Hepatocyte (in vitro differentiated cells): ENCODE measurements around the gene TEX29. TPM values are rescaled to one million over a fixed set of nuclear protein-coding genes. Genes with fewer than 3 reads are reported as not detected.

Source experiments
- DNase-seq: peaks from one replicate; pipeline ENCODE4 v3.0.0-alpha.2; 2016; ENCODE audit warnings: low spot score
- H2AFZ ChIP-seq: fragments of 200-600 bp; sonication (generic); 2 replicates; pipeline ENCODE4 v1.6.0; 2016; ENCODE audit warnings: antibody characterized with exemption, mild to moderate bottlenecking
- H3K27ac ChIP-seq: fragments of 200-600 bp; sonication (generic); 2 replicates; pipeline ENCODE4 v1.5.1; 2016; ENCODE audit warnings: mild to moderate bottlenecking
- H3K27me3 ChIP-seq: fragments of 200-600 bp; sonication (generic); 2 replicates; pipeline ENCODE4 v1.6.1; 2016
- H3K36me3 ChIP-seq: fragments of 200-600 bp; sonication (generic); replicated peaks from 2 replicates; pipeline ENCODE4 v1.5.1; 2016; ENCODE audit warnings: low read depth; ENCODE audit not compliant: insufficient read depth
- H3K4me1 ChIP-seq: fragments of 200-600 bp; sonication (generic); 2 replicates; pipeline ENCODE4 v1.5.1; 2016; ENCODE audit warnings: mild to moderate bottlenecking, moderate library complexity; ENCODE audit not compliant: insufficient read depth
- H3K4me2 ChIP-seq: fragments of 200-600 bp; sonication (generic); 2 replicates; pipeline ENCODE4 v1.6.0; 2016
- H3K4me3 ChIP-seq: fragments of 200-600 bp; sonication (generic); 2 replicates; pipeline ENCODE4 v1.5.1; 2016; ENCODE audit warnings: mild to moderate bottlenecking
- H3K79me2 ChIP-seq: fragments of 200-600 bp; sonication (generic); 2 replicates; pipeline ENCODE4 v1.6.0; 2017; ENCODE audit warnings: mild to moderate bottlenecking
- H3K9me2 ChIP-seq: fragments of 200-600 bp; sonication (generic); replicated peaks from 2 replicates; pipeline ENCODE4 v1.6.0; 2017; ENCODE audit warnings: mild to moderate bottlenecking; ENCODE audit not compliant: insufficient read depth
- H3K9me3 ChIP-seq: fragments of 200-600 bp; sonication (generic); 2 replicates; pipeline ENCODE4 v1.5.1; 2016; ENCODE audit warnings: low read depth, mild to moderate bottlenecking
- H4K20me1 ChIP-seq: fragments of 200-600 bp; sonication (generic); 2 replicates; pipeline ENCODE4 v1.6.0; 2016; ENCODE audit warnings: mild to moderate bottlenecking; ENCODE audit not compliant: insufficient read depth, poor library complexity, severe bottlenecking
- EZH2 ChIP-seq: fragments of 200-600 bp; sonication (generic); IDR thresholded peaks from 2 replicates; pipeline ENCODE4 v1.6.1; 2016; ENCODE audit warnings: antibody characterized with exemption, mild to moderate bottlenecking, borderline replicate concordance
- EZH2phosphoT487 ChIP-seq: fragments of 200-600 bp; sonication (generic); IDR thresholded peaks from one replicate; pipeline ENCODE4 v1.6.1; 2018; ENCODE audit warnings: antibody characterized with exemption, mild to moderate bottlenecking, low read depth, moderate library complexity; ENCODE audit not compliant: unreplicated experiment, severe bottlenecking
- WGBS: methylation state at CpG from one replicate; pipeline ENCODE4 v1.1.6; 2016; ENCODE audit warnings: low lambda C conversion rate; ENCODE audit errors: missing lambda C conversion rate; 5-methylcytosine and 5-hydroxymethylcytosine counted together
- polyA plus RNA-seq: library from polyadenylated mRNA; unstranded; fragments of >200 nt; fragmentation: Nextera tagmentation; extraction: Ambion mirVana; gene quantifications from 2 replicates; pipeline ENCODE4 v1.2.1, GENCODE V29; 2016
- total RNA-seq: library from RNA; depleted of rRNA; stranded (reverse); fragments of >200 nt; gene quantifications from 2 replicates; pipeline ENCODE4 v1.2.3, GENCODE V29; 2014
- TF ChIP-seq, protein P1 (sequence below): fragments of 200-600 bp; sonication (generic); IDR thresholded peaks from 2 replicates; pipeline ENCODE4 v1.5.1; 2016; ENCODE audit warnings: antibody characterized with exemption, mild to moderate bottlenecking; ENCODE audit not compliant: poor library complexity

Gene TEX29
- total and polyA plus RNA-seq, 2 experiments from 2014 or later: 0.83 to 1.8 TPM

DNA sequence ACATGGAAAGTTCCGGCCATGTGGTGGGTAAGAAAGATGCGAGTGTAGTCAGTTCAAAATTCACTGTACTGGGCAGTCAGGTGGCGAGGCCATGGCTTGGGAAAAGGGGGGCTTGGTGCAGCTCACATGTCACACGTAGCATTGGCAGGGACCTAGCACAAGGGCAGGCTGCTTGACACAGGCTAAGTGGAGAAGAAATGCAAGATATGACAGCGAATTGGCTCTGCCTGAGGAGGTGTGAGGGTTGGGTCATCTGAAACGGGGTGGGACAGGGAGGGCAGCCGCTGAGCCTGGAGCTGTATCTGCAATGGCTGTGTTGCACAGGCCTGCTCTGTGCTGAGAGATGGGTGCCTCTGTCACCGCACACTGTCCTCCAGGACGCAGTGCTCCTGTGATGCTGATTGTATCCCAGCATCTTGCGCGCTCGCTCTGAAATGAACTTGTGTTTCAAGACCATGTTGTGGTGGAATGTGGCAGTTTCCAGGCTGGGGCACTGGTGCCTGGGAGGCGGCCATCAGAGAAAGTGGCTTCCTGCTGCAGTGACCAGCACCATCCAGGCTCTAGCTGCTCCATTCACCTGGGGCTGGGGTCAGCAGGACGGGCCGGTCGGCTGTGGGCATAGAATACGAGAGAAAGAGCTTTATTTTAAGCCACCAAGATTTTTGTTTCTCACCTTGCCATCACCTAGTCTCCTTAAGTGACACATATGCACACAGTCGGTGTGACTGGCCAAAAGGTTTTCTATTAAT, 70.3 kb downstream of the TEX29 start:
- DNase-seq: no peak

GRCh38 chr13:111392486-111392885, 72.0 kb downstream of the TEX29 start:
- Histone ChIP-seq H3K9me3 (no peaks in the 10 kb centered on the region), H4K20me1 (no peaks in the 10 kb centered on the region), H3K79me2 (no peaks in the 10 kb centered on the region), H2AFZ (no peak overlapping the region), H3K27me3 (no peaks in the 10 kb centered on the region), H3K9me2 (no peaks in the 10 kb centered on the region), H3K4me1 (peaks cover 13% of the 10 kb centered on the region), H3K4me3 (no peak overlapping the region), H3K36me3 (no peaks in the 10 kb centered on the region), H3K4me2 (no peak overlapping the region), H3K27ac (peak overlapping the region; percentile 61)
- DNase-seq: no peak
- TF ChIP-seq, protein P1, sequence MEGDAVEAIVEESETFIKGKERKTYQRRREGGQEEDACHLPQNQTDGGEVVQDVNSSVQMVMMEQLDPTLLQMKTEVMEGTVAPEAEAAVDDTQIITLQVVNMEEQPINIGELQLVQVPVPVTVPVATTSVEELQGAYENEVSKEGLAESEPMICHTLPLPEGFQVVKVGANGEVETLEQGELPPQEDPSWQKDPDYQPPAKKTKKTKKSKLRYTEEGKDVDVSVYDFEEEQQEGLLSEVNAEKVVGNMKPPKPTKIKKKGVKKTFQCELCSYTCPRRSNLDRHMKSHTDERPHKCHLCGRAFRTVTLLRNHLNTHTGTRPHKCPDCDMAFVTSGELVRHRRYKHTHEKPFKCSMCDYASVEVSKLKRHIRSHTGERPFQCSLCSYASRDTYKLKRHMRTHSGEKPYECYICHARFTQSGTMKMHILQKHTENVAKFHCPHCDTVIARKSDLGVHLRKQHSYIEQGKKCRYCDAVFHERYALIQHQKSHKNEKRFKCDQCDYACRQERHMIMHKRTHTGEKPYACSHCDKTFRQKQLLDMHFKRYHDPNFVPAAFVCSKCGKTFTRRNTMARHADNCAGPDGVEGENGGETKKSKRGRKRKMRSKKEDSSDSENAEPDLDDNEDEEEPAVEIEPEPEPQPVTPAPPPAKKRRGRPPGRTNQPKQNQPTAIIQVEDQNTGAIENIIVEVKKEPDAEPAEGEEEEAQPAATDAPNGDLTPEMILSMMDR: no peak
- TF ChIP-seq EZH2 (no peak), EZH2phosphoT487 (no peak)
- WGBS: 62% methylated on average over 9 of the region's 9 CpGs

More for the DNA sequence above, 70.3 kb downstream of the TEX29 start:
- 90% methylated on average over 18 of the region's 18 CpGs for WGBS
- H3K9me2 ChIP-seq: no peaks in the 10 kb centered on the region
- no peaks in the 10 kb centered on the region for H3K36me3 ChIP-seq
- H3K4me3 ChIP-seq: no peak overlapping the region
- H3K27me3 ChIP-seq: no peaks in the 10 kb centered on the region
- no peaks in the 10 kb centered on the region for H3K79me2 ChIP-seq
- H3K4me2 ChIP-seq: no peak overlapping the region
- TF ChIP-seq EZH2phosphoT487 (no peak), EZH2 (no peak)
- TF ChIP-seq, protein P1: no peak
- H2AFZ ChIP-seq: no peak overlapping the region
- H3K4me1 ChIP-seq: peaks cover 13% of the 10 kb centered on the region
- no peak overlapping the region for H3K27ac ChIP-seq
- no peaks in the 10 kb centered on the region for H4K20me1 ChIP-seq
- no peaks in the 10 kb centered on the region for H3K9me3 ChIP-seq

GRCh38 chr13:111393221-111393790, 72.9 kb downstream of the TEX29 start:
- Histone ChIP-seq H4K20me1 (no peaks in the 10 kb centered on the region), H3K4me3 (no peak overlapping the region), H3K27me3 (no peaks in the 10 kb centered on the region), H3K79me2 (no peaks in the 10 kb centered on the region), H2AFZ (no peak overlapping the region), H3K4me1 (peaks cover 13% of the 10 kb centered on the region), H3K4me2 (no peak overlapping the region), H3K9me3 (no peaks in the 10 kb centered on the region), H3K36me3 (no peaks in the 10 kb centered on the region), H3K9me2 (no peaks in the 10 kb centered on the region), H3K27ac (peak overlapping the region; percentile 61)
- no peak for TF ChIP-seq EZH2phosphoT487
- TF ChIP-seq EZH2: no peak
- TF ChIP-seq, protein P1: no peak
- no peak for DNase-seq
- WGBS: 57% methylated on average over 8 of the region's 8 CpGs

Other genes with a start within 250 kb of the TEX29 start
- 46.8 and 49.5 TPM in 2 replicates for gene ARHGEF7, start 205.3 kb upstream of the TEX29 start, total RNA-seq
- 30.1 and 35.4 TPM in 2 replicates for gene ARHGEF7, start 205.3 kb upstream of the TEX29 start, polyA plus RNA-seq